Astrocyte (in vitro differentiated cells and primary cell): ENCODE data around the gene ACOT12.

Experiments
- EZH2 ChIP-seq: IDR thresholded peaks from 2 replicates; pipeline ENCODE4 v1.6.1; 2012; ENCODE audit warnings: mild to moderate bottlenecking, low read length, inconsistent platforms; ENCODE audit not compliant: insufficient read depth
- TF ChIP-seq, protein P1 (sequence below): IDR thresholded peaks from 2 replicates; pipeline ENCODE4 v1.5.1; 2011; ENCODE audit warnings: low read depth, mild to moderate bottlenecking, inconsistent platforms, low read length, moderate library complexity; ENCODE audit not compliant: insufficient read depth

DNA sequence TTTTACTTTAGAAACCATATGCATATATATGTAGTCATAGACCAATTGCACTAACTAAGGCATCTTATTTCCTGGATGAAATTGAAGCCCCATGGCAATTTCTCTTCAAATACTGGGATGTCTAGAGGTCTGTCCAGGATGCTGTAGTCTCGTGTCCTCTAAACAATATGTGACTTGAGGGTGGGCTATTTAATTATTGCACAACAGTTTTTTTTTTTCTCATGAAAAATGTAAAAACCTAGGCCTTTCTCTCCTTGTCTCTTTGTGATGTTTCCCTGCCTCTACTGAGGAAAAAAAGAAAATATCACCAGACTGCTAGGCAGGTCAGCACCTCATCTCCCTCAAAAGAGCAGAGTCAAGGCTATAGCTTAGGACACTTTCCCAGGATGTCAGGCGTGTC, 58.0 kb downstream of the ACOT12 start:
- TF ChIP-seq, protein P1, sequence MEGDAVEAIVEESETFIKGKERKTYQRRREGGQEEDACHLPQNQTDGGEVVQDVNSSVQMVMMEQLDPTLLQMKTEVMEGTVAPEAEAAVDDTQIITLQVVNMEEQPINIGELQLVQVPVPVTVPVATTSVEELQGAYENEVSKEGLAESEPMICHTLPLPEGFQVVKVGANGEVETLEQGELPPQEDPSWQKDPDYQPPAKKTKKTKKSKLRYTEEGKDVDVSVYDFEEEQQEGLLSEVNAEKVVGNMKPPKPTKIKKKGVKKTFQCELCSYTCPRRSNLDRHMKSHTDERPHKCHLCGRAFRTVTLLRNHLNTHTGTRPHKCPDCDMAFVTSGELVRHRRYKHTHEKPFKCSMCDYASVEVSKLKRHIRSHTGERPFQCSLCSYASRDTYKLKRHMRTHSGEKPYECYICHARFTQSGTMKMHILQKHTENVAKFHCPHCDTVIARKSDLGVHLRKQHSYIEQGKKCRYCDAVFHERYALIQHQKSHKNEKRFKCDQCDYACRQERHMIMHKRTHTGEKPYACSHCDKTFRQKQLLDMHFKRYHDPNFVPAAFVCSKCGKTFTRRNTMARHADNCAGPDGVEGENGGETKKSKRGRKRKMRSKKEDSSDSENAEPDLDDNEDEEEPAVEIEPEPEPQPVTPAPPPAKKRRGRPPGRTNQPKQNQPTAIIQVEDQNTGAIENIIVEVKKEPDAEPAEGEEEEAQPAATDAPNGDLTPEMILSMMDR: no peak
- TF ChIP-seq EZH2: no peak
